HG03066 (cell line): ENCODE data around the gene KIF2C.
"Not testable (repeated sequence)": the region's sequence is repeated elsewhere in the genome, so short reads cannot be mapped to it uniquely, and the experiment has no call there.

Experiments used
- ATAC-seq: cut with Tn5 transposase; IDR thresholded peaks from one replicate; pipeline ENCODE4 v1.9.1; 2021; ENCODE audit warnings: low read depth; ENCODE audit not compliant: unreplicated experiment

The KIF2C gene

GRCh38 chr1:44766421-44766820 lies 26.8 kb downstream of the KIF2C start:
- ATAC-seq, result not testable (repeated sequence)

- peak; percentile 71 for ATAC-seq
These were observed 35.7 kb downstream of the KIF2C start, which contains the start of gene RPS8 for GRCh38 chr1:44775078-44775929. RPS8 (plus strand) TSS chr1:44775540; CDS start chr1:44775597, 57 bp downstream.

- ATAC-seq, result peak; percentile 15
These were observed 36.5 kb downstream of the KIF2C start for GRCh38 chr1:44775930-44776729.

- ATAC-seq, result no peak
These were observed 37.1 kb downstream of the KIF2C start for GRCh38 chr1:44776730-44777068.

- no peak for ATAC-seq
These were observed 37.9 kb downstream of the KIF2C start for GRCh38 chr1:44777547-44777946.

- ATAC-seq, result no peak
These were observed 38.5 kb downstream of the KIF2C start for GRCh38 chr1:44777969-44778635.

- no peak for ATAC-seq
These were observed 39.3 kb downstream of the KIF2C start for GRCh38 chr1:44778705-44779576.

GRCh38 chr1:44780583-44781121 lies 41.0 kb downstream of the KIF2C start:
- ATAC-seq, result no peak

GRCh38 chr1:44783697-44784093 lies 44.1 kb downstream of the KIF2C start:
- no peak for ATAC-seq

GRCh38 chr1:44784094-44785028 lies 44.7 kb downstream of the KIF2C start:
- no peak for ATAC-seq

GRCh38 chr1:44785029-44785380 lies 45.4 kb downstream of the KIF2C start:
- no peak for ATAC-seq

- ATAC-seq, result no peak
These were observed 46.0 kb downstream of the KIF2C start for GRCh38 chr1:44785501-44786137.

- peak; percentile 52 for ATAC-seq
These were observed 46.7 kb downstream of the KIF2C start for GRCh38 chr1:44786138-44786840.

GRCh38 chr1:44786841-44787426 lies 47.3 kb downstream of the KIF2C start:
- ATAC-seq, result no peak

- no peak for ATAC-seq
These were observed 47.9 kb downstream of the KIF2C start for GRCh38 chr1:44787506-44787905.

- no peak for ATAC-seq
These were observed 48.7 kb downstream of the KIF2C start, which contains the start of gene BEST4 for GRCh38 chr1:44788120-44788860. BEST4 (minus strand) TSS chr1:44788170; CDS start chr1:44787705, 465 bp downstream.
